ENCODE results near the gene STRA6. TPM values are rescaled to one million over a fixed set of nuclear protein-coding genes. Genes with fewer than 3 reads are reported as not detected.

The STRA6 gene, protein sequence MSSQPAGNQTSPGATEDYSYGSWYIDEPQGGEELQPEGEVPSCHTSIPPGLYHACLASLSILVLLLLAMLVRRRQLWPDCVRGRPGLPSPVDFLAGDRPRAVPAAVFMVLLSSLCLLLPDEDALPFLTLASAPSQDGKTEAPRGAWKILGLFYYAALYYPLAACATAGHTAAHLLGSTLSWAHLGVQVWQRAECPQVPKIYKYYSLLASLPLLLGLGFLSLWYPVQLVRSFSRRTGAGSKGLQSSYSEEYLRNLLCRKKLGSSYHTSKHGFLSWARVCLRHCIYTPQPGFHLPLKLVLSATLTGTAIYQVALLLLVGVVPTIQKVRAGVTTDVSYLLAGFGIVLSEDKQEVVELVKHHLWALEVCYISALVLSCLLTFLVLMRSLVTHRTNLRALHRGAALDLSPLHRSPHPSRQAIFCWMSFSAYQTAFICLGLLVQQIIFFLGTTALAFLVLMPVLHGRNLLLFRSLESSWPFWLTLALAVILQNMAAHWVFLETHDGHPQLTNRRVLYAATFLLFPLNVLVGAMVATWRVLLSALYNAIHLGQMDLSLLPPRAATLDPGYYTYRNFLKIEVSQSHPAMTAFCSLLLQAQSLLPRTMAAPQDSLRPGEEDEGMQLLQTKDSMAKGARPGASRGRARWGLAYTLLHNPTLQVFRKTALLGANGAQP
- not detected for total RNA-seq
- long read RNA-seq, partial matches to known transcripts: 1 of 1 reads
- long read RNA-seq, other reads (novel, unspliced or antisense): 0 of 1 reads

DNA sequence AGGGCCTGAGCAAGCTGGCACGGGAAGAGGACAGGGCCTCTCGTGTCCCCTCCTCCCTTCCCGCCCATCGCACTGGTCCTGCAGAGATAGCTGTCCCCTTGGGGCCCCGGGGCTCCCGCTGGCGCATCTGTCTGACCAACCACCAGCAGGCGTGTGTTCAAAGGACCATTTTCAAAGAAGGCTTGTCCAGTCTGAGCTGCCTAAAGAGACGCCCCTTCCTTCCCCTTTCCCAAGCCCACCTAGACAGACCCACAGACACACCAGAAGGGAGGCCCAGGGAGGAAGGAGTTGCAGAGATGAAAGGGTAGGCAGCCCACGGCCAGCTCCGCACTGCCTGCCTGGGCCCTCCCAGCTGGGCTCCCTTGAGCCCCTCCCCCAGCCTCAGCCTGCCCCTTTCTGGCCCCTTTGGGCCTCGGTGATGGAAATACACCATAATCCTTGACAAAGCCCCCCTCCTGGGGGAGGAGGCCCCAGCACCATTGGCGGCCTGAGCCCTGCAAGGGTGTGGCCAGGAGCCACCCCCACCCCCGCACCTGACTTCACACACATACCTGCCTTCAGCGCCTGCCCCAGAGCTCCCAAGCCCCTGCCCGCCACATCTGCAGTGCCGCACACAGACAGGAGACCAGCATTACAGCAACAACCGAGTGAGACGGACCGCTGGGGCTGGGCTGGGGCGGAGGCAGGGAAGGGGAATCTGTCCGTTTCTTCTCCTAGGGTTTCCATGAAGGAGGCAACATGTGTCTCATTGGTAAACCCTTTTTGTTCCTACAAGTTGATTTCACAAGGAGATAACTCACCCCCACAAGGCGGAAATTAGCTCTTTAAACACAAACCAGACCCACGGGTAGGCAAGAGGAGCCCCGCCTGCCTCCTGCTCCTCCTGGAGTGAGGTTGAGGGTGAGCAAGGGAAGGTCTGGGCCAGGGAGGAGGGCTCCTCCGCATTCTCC lies at the start of gene STRA6:
Gene STRA6 (minus strand): TSS at position 336 of the 950 bp plus-strand sequence. CDS start 520 bp downstream, outside the sequence.
- DNase-seq (ENCODE audit: low spot score): no peak

DNA sequence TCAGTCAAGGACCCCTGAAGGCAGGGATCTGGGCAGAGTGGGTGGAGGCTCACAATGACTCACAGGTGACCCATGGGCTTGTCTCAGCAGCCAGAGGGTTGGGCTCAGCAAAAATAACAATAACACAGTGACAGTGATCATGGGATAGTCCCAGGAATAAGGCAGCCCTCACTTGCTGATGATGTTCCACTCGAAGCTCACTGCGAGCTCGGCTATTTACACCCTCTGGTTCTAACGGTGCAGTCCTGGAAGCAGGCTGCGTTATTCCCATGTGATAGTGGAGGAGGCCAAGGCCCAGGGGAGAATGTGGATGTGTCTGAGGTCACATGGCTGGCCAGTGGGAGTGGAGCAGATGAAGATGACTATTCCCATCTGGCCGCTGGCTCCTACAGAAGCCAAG lies 49.7 kb upstream of the STRA6 start:
- no peak for DNase-seq (ENCODE audit: low spot score)

DNA sequence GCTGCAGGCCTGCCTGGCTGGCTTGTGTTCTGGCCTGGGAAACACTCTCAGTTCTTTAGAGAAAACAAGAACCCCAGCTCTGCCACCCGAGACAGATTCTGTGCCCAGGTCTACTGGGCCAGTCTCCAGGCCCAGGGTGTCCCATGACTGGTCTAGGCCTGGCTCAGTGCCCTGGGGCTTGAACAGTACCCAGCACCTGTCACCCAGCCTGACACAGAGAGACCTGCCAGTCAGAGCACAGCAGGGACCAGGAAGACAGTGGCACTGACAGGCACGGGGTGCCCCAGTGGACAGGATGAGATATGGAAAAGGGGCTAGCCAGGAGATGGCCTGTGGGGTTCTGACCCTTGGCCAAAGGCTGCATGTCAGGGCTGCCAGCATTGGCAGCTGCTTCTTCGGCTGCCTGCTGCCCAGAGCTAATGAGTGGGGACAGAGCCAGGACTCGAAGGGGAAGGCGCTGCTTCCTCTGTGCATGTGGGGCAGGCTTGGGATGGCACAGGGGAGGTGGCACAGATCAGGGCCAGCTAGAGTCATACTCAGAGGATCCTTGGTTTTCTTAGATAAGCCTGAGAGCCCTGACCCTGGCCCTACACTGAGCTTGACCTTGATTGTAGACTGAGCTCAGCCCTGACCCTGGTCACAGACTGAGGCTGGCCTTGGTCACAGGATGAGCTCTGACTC lies 48.7 kb upstream of the STRA6 start:
- DNase-seq (ENCODE audit: low spot score): no peak

DNA sequence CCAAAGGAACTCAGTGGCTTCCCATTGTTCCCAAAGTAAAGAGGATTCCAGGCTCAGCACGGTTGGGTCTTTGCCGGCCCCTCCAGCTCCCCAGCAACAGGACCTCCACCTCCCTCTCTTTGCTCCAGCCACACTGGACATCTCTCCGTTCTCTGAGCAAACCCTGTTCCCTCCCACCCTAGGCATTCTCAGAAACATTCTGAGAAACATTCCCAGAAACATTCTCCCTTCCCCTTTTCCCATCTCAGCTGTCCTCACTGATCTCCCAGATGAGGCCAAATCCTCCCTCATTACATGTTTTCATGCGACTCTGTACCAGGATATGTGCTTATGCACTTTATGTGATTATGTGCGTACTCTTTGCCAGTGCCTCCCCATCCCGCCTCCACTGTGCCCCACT lies 47.7 kb upstream of the STRA6 start:
- DNase-seq (ENCODE audit: low spot score): no peak

DNA sequence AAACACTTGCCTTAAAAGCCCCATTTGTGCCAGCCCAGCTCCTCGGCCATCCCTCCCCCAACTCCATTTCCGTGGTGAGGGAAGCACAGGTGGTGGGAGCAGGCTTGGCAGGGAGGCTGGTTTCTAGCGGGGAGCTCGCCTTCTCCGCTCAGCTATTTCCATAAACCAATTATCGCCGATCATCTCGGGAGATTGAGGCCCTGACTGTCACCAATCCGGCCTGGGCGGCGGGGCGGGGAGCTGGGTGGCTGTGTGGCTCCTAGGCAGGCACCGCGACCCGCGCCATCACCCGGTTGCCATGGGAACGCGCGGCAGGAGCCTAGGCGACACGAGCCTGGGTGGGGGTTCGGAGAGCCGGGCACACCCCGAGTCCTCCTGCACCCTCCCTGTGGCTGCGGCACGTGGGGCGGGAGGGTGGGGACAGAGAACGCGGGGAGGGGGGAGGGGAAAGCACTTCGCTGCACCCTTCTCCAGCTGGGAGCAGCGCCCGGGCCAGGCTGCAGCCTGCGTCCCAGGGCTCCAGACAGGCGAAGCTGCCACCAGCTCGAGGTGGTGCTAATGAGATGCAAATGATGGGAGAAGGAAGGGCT lies 42.9 kb upstream of the STRA6 start:
- DNase-seq (ENCODE audit: low spot score): no peak

DNA sequence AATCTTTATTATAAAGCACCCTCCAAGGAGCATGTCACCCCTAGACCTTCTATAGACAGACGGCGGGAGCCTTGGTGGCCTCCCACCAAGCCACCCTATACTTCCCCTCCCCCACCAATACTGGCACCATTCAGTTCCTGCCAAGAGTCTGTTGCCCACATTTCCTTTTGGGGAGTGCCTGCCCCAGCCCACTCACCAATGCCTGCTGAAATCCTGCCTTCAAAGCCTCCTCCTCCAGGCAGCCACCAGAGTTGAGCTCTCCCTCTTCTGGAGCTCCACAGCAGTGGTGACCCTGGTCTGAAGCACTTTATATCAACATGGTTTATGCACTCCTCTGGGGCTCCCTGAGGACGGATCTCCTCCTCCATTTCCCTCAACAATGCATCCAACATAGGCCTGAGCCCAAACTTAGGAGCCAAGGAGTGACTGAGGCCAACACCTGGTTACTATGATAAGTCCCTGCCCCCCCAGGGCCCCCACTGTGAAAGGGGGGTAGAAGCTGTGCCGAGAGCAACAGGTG lies 42.3 kb upstream of the STRA6 start:
- DNase-seq (ENCODE audit: low spot score): no peak

DNA sequence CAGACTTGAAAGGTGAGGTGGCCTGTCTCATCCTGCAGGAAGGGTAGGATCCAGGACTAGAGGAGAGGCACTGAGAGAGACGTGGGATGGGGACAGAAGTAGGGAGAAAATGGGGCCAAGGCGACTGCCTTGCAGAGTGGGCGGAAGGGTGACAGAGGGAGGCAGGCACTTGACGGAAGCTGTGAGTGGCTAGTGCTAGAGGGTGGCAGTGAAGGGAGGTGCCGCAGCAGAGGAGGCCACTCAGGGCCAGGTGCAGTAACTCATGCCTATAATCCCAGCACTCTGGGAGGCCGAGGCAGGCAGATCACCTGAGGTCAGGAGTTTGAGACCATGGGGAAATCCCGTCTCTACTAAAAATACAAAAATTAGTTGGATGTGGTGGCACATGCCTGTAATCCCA lies 40.8 kb upstream of the STRA6 start:
- no peak for DNase-seq (ENCODE audit: low spot score)

DNA sequence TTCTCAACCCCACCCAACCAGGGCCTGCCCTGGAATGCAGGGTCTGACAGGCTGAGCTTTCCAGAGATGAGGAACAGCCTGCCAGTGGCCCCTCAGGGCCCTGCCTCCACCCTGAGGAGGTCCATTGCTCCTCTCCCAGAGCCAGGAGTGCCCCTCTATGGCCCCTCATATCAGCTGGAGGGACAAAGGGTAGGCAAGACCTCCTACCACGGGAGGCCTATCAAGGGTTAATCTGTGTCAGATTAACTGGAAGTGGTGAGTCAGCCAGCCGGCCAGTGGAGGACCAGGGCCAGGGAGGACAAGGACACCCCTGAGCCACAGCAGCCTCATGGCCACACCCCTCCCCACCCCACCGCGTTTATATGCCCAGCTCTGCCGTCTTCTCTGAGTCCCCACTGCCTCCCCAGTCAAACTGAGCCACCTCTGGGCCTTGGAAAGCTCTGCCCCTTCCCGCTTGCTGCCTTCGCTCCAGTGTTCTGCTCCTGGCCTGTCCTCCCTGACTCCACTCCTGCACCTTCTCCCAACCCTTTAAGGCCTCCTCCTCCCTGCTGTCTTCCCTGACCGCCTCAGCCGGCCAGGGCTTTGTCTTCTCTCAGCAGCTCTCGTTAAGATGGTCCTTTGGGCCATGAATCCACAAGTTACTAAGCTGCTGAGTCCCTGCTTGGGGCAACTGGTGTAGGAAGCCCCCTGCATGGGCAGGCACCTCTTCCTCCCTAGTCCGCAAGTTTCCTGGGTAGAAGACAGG lies 40.0 kb upstream of the STRA6 start:
- no peak for DNase-seq (ENCODE audit: low spot score)

DNA sequence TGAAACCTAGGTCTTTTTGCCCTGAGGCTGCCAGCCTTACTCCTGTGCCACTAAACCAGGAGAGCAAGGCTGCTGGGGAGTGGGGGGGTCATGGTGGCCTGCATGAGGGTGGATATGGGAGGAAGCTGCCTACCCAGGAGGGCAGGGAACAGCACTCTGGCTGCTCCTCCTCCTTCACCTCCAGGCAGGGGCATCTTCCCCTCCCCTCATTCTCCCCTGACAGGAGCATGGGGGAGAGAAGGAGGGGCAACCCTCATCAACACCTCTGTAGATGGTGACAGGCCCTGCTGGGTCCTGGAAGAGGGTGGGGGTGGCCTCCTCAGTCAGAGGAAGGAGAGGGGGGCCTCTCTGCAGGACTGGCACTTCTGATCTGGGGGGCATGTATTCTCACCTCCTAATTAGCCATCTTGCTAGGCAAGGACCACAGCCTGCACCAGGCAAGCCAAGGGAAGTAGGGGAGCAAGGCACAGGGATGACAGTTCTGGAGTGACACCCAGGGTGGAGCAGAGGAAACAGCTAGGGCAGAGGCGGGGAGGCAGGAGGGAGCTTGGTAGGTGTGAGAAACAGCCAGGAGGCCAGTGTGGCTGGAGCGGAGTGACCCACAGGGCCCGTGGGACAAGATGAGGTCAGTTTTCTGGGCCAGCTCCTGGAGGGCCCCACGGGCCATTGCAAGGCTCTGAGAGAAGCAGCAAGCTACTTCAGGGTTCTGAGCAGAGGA lies 38.5 kb upstream of the STRA6 start:
- no peak for DNase-seq (ENCODE audit: low spot score)

DNA sequence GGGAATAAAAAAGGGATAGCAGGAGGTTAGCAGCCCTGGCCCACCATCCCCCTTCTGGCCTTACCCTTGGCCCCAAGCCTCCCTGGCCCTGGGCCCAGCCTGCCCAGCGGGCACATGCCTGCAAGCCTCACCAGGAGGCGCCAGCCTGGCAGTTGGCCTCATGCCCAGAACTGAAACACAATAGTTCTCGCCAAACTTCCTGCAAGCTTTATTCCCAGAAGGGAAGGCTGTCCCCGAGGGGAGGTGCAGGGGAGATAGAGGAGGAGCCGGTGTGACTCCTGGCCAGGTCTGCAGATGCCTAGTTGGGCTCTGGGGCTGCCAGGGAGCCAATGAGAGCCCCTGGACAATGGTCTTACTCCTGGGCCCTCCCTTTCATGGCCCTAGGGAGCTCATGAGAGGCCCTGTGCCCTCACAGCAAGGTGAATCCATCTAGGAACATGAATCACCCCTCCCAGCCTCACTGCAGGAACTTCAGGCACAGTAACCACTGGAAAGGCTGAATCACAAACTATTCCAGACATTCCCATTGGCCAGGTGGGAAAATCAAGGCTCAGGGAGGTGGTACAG lies 37.5 kb upstream of the STRA6 start:
- DNase-seq (ENCODE audit: low spot score): no peak

DNA sequence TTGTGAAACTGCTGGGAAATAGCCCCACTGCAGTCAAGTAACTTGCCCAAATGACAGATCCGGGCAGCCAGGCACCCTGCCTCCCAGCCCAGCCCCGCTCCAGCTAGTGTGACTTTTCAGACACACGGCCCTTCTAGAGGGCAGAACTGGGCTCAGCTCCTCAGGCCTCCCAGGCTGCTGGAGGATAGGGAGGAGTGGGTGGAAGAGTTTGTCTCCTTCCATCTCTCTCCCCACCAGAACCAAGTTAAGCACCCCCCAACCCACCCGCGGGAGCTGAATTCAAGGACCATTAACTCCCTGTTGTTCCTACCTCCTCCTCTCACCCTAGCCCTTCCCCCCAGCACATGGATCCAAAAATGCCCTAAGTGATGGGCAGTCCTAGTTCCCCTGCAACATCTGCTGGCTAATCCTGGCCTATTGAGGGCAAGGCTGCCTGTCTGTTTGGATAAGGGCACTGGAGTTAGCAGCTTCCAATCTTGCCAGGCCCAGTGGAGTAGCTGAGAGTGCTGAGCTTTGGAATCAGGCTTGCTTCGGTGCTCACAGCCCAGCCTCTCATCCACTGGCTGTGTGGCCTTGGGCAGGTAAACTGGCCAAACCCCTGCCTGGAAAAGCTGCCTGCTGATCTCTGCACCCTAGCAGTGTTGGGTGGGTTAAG lies 36.6 kb upstream of the STRA6 start:
- DNase-seq (ENCODE audit: low spot score): no peak

DNA sequence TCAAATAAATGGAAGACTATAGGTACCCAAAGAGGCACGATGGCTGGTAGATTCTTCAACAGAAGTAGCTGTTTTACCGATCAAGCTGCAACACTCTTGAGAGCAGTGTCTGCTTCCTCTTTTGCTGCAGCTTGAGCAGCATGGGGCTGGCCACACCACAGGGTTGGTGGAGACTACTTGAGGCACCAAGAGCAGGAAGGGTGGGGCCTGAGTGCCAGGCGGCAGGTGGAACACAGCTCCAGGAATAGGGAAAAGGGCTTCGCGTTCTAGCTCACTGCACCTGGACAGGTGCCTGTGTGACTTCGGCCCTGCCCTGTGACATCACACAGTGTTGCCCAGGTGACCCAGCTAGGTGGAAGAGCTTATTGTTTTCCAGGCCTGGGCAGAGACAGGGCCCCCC lies 33.4 kb upstream of the STRA6 start, which contains the start of gene CCDC33:
Gene CCDC33 (plus strand): TSS at position 365 of the 400 bp plus-strand sequence. CDS start 394 bp downstream, outside the sequence.
- no peak for DNase-seq (ENCODE audit: low spot score)

DNA sequence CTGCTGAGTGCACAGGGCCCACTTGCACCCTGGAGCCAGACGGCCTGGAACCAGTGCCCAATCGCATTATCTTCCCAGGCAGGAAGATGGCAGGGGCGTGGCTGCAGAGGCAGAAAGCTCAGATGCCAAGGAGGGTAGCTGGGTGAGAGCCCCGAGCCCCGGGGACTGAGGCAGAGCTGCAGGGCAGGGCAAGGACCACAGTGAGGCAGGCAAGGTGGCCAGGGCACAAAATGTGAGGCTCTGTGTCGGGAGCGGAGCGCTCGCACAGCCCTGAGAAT lies 31.9 kb upstream of the STRA6 start:
- DNase-seq (ENCODE audit: low spot score): no peak

DNA sequence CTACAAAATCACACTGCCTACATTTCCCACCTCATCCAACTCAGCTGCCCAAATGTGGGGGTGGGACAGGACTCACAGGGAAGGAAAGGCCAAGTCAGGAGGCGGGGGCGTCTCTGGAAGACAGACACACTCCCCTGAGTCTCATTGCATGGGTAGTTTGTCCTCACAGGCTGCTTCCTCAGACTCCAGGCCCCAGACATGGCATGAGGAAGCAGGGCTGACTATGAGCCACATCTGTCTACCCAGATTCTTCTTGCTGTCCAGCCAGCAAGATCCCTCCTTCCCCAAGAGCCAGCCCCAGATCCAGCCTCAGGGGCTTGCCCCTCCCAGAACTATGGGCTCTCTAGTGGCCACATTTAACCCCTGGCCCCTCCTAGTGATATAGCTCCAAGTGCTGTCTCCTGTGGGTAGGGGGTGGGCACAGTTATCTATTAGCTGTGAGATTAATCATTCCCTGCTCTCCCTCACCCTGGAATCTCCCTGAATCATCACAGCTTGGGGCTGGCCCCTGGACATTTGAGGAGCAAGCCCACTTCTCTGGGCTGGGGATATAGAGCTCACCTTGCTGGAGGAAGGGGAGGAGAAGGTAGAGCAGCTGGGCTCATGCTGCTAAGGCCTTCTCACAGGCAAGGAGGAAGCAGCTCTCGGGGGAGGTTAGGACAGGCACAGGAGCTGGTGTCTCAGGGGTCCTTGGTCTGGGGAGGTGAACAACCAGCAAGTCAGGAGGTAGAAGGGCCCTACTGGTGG lies 31.4 kb upstream of the STRA6 start:
- DNase-seq (ENCODE audit: low spot score): no peak

DNA sequence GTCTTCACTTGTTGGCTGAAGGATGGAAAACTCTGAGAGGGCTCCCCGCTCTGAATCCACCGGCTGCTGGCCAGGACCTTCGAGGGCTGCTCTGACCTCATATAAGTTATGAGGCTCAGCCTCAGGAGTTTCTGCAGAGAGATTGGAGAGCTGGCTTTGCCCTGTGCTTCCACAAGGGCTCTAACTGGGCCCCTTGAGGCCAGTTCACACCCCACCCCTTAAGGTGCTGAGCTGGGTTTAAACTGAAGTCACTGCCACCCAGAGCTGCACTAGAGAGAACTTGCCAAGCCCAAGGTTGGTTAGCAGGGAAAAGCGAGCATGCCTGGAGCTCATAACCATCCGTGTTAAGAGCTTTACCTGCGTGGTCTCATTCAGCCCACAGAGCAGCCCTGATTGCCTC lies 30.8 kb upstream of the STRA6 start:
- DNase-seq (ENCODE audit: low spot score): no peak

DNA sequence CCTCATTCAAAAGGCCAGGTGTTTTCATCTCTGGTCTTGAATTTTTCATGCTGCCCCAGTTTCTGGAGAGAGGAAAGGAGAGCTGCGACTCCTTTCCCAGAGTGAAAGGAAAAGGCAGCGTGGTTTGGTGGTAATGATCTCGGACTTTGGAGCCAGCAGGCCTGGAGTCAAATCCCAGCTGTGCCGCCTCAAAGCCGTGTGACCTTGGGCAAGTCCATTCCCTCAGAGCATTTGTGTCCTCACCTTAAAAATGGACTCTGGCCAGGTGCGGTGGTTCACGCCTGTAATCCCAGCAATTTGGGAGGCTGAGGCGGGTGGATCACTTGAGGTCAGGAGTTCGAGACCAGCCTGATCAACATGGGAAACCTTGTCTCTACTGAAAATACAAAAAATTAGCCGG lies 28.9 kb upstream of the STRA6 start:
- no peak for DNase-seq (ENCODE audit: low spot score)

DNA sequence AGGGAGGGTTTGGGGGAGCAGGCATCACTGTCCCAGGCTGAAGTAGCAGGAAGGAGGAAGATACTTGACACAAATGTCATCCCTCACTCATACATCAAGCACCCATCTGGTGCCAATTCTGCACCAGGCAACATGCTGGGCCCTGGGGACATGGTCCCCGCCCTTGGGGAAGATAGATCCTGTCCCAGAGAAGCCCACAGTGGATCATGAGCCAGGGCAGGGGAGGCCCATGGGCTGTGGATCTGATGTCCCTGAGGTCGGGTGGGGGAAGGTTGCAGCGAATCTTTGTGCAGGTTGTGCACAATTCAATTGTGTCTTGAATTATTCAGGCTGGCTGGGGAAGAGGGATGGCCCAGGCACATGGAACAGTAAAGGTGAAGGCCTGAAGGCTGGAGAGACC lies 27.1 kb upstream of the STRA6 start:
- DNase-seq (ENCODE audit: low spot score): no peak

DNA sequence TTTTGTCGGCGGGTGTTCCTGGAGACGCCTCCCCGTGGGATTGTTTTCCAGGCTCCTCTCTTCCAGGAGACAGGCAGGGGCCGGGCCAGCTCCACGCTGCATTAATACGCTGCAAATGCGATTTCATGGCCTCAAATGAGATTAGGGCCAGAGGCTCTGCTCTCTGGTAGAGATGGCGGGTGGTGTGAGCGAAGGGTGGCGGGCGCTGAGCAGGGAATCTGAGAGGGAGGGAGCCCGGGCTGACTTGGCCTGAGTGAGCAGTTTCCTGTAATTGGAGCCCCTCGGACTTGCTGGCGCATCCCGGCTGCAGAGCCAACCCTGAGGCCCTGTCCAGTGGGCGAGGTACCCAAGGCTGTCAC lies 26.1 kb upstream of the STRA6 start:
- DNase-seq (ENCODE audit: low spot score): no peak
